ENCODE results near the gene SEL1L2. TPM values are rescaled to one million over a fixed set of nuclear protein-coding genes. Genes with fewer than 3 reads are reported as not detected.

The SEL1L2 gene
- total RNA-seq, 1 donor from 2014 or later, result not detected

DNA sequence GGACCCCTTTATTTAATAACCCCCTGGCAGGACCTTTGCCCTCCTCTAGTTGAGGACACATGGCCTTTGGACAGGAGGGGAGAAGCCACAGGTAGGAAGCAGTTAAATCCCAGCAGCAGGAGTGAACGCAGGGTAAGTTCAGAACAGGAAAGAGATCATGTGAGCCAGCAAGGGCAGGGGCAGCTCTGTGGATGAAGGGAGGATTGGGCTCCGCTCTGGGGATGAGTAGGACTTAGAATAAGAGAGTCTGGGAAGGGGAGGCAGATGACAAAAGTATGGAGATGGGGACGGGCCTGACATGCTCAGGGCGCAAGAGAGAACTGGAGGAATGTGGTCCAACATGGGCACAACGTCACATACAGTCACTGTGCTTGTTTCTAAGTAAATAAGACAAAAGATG is 116.6 kb downstream of the SEL1L2 start:
- no peak overlapping the region for H3K4me3 ChIP-seq (ENCODE audit: low read depth, low read length)
- TF ChIP-seq, protein P1, sequence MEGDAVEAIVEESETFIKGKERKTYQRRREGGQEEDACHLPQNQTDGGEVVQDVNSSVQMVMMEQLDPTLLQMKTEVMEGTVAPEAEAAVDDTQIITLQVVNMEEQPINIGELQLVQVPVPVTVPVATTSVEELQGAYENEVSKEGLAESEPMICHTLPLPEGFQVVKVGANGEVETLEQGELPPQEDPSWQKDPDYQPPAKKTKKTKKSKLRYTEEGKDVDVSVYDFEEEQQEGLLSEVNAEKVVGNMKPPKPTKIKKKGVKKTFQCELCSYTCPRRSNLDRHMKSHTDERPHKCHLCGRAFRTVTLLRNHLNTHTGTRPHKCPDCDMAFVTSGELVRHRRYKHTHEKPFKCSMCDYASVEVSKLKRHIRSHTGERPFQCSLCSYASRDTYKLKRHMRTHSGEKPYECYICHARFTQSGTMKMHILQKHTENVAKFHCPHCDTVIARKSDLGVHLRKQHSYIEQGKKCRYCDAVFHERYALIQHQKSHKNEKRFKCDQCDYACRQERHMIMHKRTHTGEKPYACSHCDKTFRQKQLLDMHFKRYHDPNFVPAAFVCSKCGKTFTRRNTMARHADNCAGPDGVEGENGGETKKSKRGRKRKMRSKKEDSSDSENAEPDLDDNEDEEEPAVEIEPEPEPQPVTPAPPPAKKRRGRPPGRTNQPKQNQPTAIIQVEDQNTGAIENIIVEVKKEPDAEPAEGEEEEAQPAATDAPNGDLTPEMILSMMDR (conservative IDR thresholded peaks at IDR 0.05; ENCODE audit: low read depth, low read length), result no peak
- DNase-seq (ENCODE audit: low read depth), result no peak

- TF ChIP-seq, protein P1 (conservative IDR thresholded peaks at IDR 0.05; ENCODE audit: low read depth, low read length), result no peak
- no peak overlapping the region for H3K4me3 ChIP-seq (ENCODE audit: low read depth, low read length)
Observed at GRCh38 chr20:13870170-13870748, 120.2 kb downstream of the SEL1L2 start.

GRCh38 chr20:13868331-13868730 is 122.1 kb downstream of the SEL1L2 start:
- H3K4me3 ChIP-seq (ENCODE audit: low read depth, low read length), result no peak overlapping the region
- no peak for DNase-seq (ENCODE audit: low read depth)
- TF ChIP-seq, protein P1 (conservative IDR thresholded peaks at IDR 0.05; ENCODE audit: low read depth, low read length), result no peak

More at GRCh38 chr20:13870170-13870748, 120.2 kb downstream of the SEL1L2 start:
- no peak for DNase-seq (ENCODE audit: low read depth)

DNA sequence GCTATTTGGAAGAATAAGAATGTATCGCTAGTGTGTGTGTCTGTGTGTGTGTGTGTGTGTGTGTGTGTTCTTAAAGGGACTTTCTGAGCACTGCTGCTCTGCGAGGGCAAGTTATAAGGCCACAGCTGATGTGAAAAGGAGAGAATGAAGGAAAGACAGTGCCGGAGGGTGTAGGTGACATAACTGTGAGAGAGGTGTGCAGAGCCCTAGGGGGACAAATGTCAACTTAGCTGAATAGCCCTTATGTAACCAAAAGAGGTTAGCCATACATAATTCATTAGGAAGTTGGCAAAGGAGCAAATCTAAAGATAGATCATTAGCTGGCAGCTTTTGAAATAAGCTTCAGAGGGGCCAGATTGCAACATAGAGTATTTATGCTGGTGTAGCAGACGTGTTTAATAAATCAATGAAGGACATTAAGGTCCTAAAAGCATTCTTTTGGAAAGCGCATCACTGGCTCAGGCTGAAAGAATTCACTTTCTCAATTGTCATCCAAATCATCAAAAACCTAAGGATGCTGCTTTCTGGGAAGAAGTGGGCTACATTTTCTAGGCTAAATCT is 124.5 kb downstream of the SEL1L2 start:
- DNase-seq (ENCODE audit: low read depth), result peak; percentile 12
- TF ChIP-seq, protein P1 (conservative IDR thresholded peaks at IDR 0.05; ENCODE audit: low read depth, low read length), result no peak
- no peak overlapping the region for H3K4me3 ChIP-seq (ENCODE audit: low read depth, low read length)

DNA sequence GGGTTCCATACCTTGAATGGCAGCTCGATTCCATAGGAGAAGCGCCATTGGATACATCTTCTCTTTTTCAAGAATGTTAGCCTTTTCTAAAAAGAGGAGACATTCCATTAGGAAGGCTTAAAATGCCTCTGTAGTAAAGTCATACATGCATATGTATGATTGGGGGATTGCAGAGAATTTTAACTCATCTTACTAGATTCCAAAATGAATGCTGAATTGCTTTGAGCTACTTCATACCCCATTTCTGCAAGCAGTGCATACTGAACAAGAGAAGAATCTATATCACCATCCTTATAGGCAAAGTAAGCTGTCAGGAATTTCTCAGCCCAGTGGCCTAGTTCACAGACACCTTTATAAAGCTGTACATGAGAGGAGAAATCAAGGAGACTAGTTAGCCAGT is 125.3 kb downstream of the SEL1L2 start:
- no peak overlapping the region for H3K4me3 ChIP-seq (ENCODE audit: low read depth, low read length)
- no peak for DNase-seq (ENCODE audit: low read depth)
- TF ChIP-seq, protein P1 (conservative IDR thresholded peaks at IDR 0.05; ENCODE audit: low read depth, low read length), result no peak

DNA sequence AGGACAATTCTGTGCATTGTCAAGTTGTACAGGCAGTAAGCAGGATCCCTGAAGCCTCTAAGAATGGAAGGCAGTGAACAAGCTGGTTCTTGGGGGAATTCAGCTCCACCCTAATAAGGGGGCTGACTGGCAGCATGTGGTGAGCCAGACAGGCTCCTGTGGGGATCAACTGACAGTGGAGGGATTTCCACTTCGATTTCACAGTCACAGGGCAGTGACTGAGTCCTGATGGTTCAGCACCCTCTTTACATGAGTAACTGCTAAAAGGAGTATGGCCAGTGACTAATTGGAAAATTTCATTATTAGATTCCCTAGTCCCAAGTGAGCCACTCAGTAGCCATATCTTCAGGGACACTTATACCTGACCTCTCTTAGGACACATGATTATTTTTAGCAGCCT is 127.2 kb downstream of the SEL1L2 start:
- no peak for DNase-seq (ENCODE audit: low read depth)
- TF ChIP-seq, protein P1 (conservative IDR thresholded peaks at IDR 0.05; ENCODE audit: low read depth, low read length), result no peak
- H3K4me3 ChIP-seq (ENCODE audit: low read depth, low read length), result no peak overlapping the region

- no peak overlapping the region for H3K4me3 ChIP-seq (ENCODE audit: low read depth, low read length)
- DNase-seq (ENCODE audit: low read depth), result no peak
- TF ChIP-seq, protein P1 (conservative IDR thresholded peaks at IDR 0.05; ENCODE audit: low read depth, low read length), result no peak
Observed at GRCh38 chr20:13862245-13862644, 128.2 kb downstream of the SEL1L2 start.
